Parathyroid adenoma (tissue), 2 donors: ENCODE results near the gene PTDSS2.
A peak's percentile ranks its signal among the peaks of the same experiment; 100 is the strongest.

Source experiments
- H2AFZ ChIP-seq: fragments of 300-600 bp; sonication (generic); one replicate; pipeline ENCODE4 v1.7.0; 2017; ENCODE audit warnings: antibody characterized with exemption, mild to moderate bottlenecking
- H3K27ac ChIP-seq: fragments of 300-600 bp; sonication (generic); one replicate; pipeline ENCODE4 v1.7.0; 2017
- H3K27me3 ChIP-seq: fragments of 300-600 bp; sonication (generic); one replicate; pipeline ENCODE4 v1.7.0; 2017; ENCODE audit warnings: low read length; ENCODE audit not compliant: control insufficient read depth, insufficient read depth
- H3K36me3 ChIP-seq: fragments of 300-600 bp; sonication (generic); one replicate; pipeline ENCODE4 v1.7.0; 2017; ENCODE audit warnings: low read length; ENCODE audit not compliant: control insufficient read depth, insufficient read depth
- H3K4me1 ChIP-seq: fragments of 300-600 bp; sonication (generic); one replicate; pipeline ENCODE4 v1.7.0; 2017; ENCODE audit warnings: control low read depth
- H3K4me2 ChIP-seq: fragments of 300-600 bp; sonication (generic); one replicate; pipeline ENCODE4 v1.7.0; 2017; ENCODE audit warnings: low read length
- H3K4me3 ChIP-seq: fragments of 300-600 bp; sonication (generic); one replicate; pipeline ENCODE4 v1.7.0; 2017; ENCODE audit warnings: low read depth, low read length
- H3K79me2 ChIP-seq: fragments of 300-600 bp; sonication (generic); one replicate; pipeline ENCODE4 v1.7.0; 2017; ENCODE audit warnings: control low read depth
- H3K9ac ChIP-seq: fragments of 300-600 bp; sonication (generic); one replicate; pipeline ENCODE4 v1.7.0; 2017; ENCODE audit warnings: mild to moderate bottlenecking
- H3K9me3 ChIP-seq: fragments of 300-600 bp; sonication (generic); one replicate; pipeline ENCODE4 v1.7.0; 2017; ENCODE audit warnings: low read length; ENCODE audit not compliant: control insufficient read depth
- CTCF ChIP-seq: fragments of 300-600 bp; sonication (generic); IDR thresholded peaks from one replicate; pipeline ENCODE4 v1.7.0; 2017; ENCODE audit warnings: antibody characterized with exemption, mild to moderate bottlenecking
- donor health status: primary hyperparathyroidism.

Gene PTDSS2

GRCh38 chr11:494761-495536, 44.9 kb downstream of the PTDSS2 start:
- no peaks in the 10 kb centered on the region for H3K27me3 ChIP-seq
- peaks cover 21% of the 10 kb centered on the region for H3K4me1 ChIP-seq
- no peak overlapping the region for H3K4me2 ChIP-seq
- TF ChIP-seq CTCF, result no peak
- no peak overlapping the region for H3K9ac ChIP-seq
- no peak overlapping the region for H3K4me3 ChIP-seq
- H3K27ac ChIP-seq, result no peak overlapping the region
- no peaks in the 10 kb centered on the region for H3K9me3 ChIP-seq
- H3K79me2 ChIP-seq, result no peaks in the 10 kb centered on the region
- no peaks in the 10 kb centered on the region for H3K36me3 ChIP-seq
- H2AFZ ChIP-seq, result no peak overlapping the region

- Histone ChIP-seq H3K36me3 (no peaks in the 10 kb centered on the region), H3K4me1 (peaks cover 21% of the 10 kb centered on the region)
Observed at GRCh38 chr11:495537-495931, 45.5 kb downstream of the PTDSS2 start.

GRCh38 chr11:496834-497564, 46.9 kb downstream of the PTDSS2 start:
- H2AFZ ChIP-seq, result no peak overlapping the region
- peaks cover 21% of the 10 kb centered on the region for H3K4me1 ChIP-seq
- H3K27ac ChIP-seq, result peak overlapping the region; percentile 87
- no peak overlapping the region for H3K4me3 ChIP-seq
- H3K27me3 ChIP-seq, result no peaks in the 10 kb centered on the region
- no peaks in the 10 kb centered on the region for H3K79me2 ChIP-seq
- no peak overlapping the region for H3K4me2 ChIP-seq
- no peaks in the 10 kb centered on the region for H3K36me3 ChIP-seq
- no peak for TF ChIP-seq CTCF
- H3K9ac ChIP-seq, result no peak overlapping the region
- H3K9me3 ChIP-seq, result no peaks in the 10 kb centered on the region

More at GRCh38 chr11:495537-495931, 45.5 kb downstream of the PTDSS2 start:
- Histone ChIP-seq H3K27ac (no peak overlapping the region), H3K4me3 (no peak overlapping the region), H3K4me2 (no peak overlapping the region), H2AFZ (no peak overlapping the region), H3K9me3 (no peaks in the 10 kb centered on the region), H3K9ac (no peak overlapping the region), H3K79me2 (no peaks in the 10 kb centered on the region), H3K27me3 (no peaks in the 10 kb centered on the region)
- no peak for TF ChIP-seq CTCF

- H3K9me3 ChIP-seq, result no peaks in the 10 kb centered on the region
- H3K27ac ChIP-seq, result peak overlapping the region; percentile 87
- no peaks in the 10 kb centered on the region for H3K79me2 ChIP-seq
- no peak overlapping the region for H2AFZ ChIP-seq
- H3K9ac ChIP-seq, result no peak overlapping the region
- H3K4me3 ChIP-seq, result peak overlapping the region; percentile 5
- peaks cover 18% of the 10 kb centered on the region for H3K4me1 ChIP-seq
- H3K4me2 ChIP-seq, result peak overlapping the region; percentile 51
- H3K27me3 ChIP-seq, result no peaks in the 10 kb centered on the region
- peak; percentile 30 for TF ChIP-seq CTCF
- H3K36me3 ChIP-seq, result no peaks in the 10 kb centered on the region
Observed at GRCh38 chr11:497565-498296, 47.7 kb downstream of the PTDSS2 start.
